Activated naive CD4-positive, alpha-beta T cell treated with anti-CD3 and anti-CD28 coated beads, Interleukin-2, amount 50 U/mL, for 24 hours (primary cell): Measurements from ENCODE around the gene TMEM192.
A peak's percentile ranks its signal among the peaks of the same experiment; 100 is the strongest.
"Not testable (repeated sequence)": the region's sequence is repeated elsewhere in the genome, so short reads cannot be mapped to it uniquely, and the experiment has no call there.

ENCODE experiments used
- H3K27ac Mint-ChIP-seq: one replicate; pipeline ENCODE4 v1.8.0; 2021; ENCODE audit warnings: mild to moderate bottlenecking, mixed read lengths
- H3K27me3 Mint-ChIP-seq: one replicate; pipeline ENCODE4 v1.8.0; 2021; ENCODE audit warnings: mixed read lengths
- H3K36me3 Mint-ChIP-seq: one replicate; pipeline ENCODE4 v1.8.0; 2021; ENCODE audit warnings: mixed read lengths
- H3K4me1 Mint-ChIP-seq: one replicate; pipeline ENCODE4 v1.8.0; 2021; ENCODE audit warnings: mixed read lengths
- H3K4me3 Mint-ChIP-seq: one replicate; pipeline ENCODE4 v1.8.0; 2021; ENCODE audit warnings: mild to moderate bottlenecking, mixed read lengths
- H3K9me3 Mint-ChIP-seq: one replicate; pipeline ENCODE4 v1.8.0; 2021; ENCODE audit warnings: mixed read lengths

Gene TMEM192

GRCh38 chr4:165118256-165118909, 5.7 kb upstream of the TMEM192 start:
- peaks cover 8% of the 10 kb centered on the region for H3K27me3 Mint-ChIP-seq
- peaks cover under 1% of the 10 kb centered on the region for H3K4me1 Mint-ChIP-seq
- H3K4me3 Mint-ChIP-seq = no peak overlapping the region
- H3K36me3 Mint-ChIP-seq = no peaks in the 10 kb centered on the region
- H3K27ac Mint-ChIP-seq = no peak overlapping the region
- no peaks in the 10 kb centered on the region for H3K9me3 Mint-ChIP-seq

DNA sequence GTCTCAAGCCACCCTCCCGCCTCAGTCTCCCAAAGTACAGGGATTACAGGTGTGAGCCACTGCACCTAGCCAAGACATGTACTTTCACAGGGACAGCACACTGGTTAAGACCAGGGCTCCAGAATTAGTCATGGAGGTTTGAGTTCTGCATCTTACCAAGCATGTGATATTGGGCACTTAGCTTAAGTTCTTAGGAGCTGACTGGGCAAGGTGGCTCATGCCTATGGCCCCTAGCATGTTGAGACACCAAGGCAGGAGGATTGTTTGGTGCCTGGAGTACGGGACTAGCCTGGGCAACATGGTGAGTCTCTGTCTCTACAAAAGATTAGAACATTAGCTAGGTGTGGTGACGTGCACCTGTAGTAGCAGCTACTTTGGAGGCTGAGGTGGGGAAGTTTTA, 2.6 kb upstream of the TMEM192 start:
- Mint-ChIP-seq H3K4me1 (peaks cover 16% of the 10 kb centered on the region), H3K27ac (no peak overlapping the region), H3K9me3 (no peaks in the 10 kb centered on the region), H3K4me3 (no peak overlapping the region), H3K36me3 (no peaks in the 10 kb centered on the region), H3K27me3 (peaks cover 5% of the 10 kb centered on the region)

DNA sequence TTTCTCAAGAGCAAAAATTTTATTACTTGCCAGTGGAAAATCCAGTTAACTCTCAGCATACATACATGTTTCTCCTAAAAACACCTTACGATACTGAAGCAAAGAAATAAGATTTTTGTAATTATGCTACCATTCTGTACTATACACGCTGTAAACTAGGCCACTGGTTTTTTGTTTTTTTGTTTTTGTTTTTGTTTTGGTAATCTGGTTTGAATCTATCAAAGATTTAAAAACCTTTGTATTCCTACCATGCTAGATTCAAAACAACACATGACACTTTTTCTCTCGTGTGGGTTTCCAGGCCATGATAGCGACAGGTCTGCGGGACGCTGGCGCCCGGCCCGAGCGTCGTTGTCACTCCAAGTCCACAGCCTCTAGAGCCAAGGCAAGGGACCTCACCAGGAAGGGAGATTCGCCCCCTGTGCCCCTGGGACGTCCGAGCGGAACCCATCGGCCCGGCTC, 723 bp downstream of the TMEM192 start:
- H3K36me3 Mint-ChIP-seq = peaks cover 3% of the 10 kb centered on the region
- no peaks in the 10 kb centered on the region for H3K9me3 Mint-ChIP-seq
- H3K4me3 Mint-ChIP-seq = peak overlapping the region; percentile 90
- H3K27me3 Mint-ChIP-seq = no peaks in the 10 kb centered on the region
- peaks cover 24% of the 10 kb centered on the region for H3K4me1 Mint-ChIP-seq
- peak overlapping the region; percentile 91 for H3K27ac Mint-ChIP-seq

DNA sequence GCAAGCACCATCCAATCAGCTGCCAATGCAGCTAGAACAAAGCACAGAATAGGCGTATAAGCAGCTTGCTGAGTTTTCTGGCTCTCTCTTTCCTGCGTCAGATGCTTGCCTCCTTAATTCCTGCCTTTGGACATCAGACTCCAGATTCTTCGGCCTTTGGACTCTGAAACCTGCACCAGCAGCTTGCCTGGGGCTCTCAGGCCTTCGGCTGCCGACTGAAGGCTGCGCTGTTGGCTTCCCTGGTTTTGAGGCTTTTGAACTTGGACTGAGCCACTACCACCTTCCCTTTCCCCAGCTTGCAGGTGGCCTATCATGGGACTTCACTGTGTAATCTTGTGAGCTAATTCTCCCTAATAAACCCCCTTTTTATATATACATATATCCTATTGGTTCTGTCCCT, 6.1 kb downstream of the TMEM192 start:
- Mint-ChIP-seq H3K4me1 (peaks cover 19% of the 10 kb centered on the region), H3K36me3 (peaks cover 3% of the 10 kb centered on the region), H3K9me3 (no peaks in the 10 kb centered on the region), H3K27ac (no peak overlapping the region), H3K4me3 (no peak overlapping the region), H3K27me3 (no peaks in the 10 kb centered on the region)

DNA sequence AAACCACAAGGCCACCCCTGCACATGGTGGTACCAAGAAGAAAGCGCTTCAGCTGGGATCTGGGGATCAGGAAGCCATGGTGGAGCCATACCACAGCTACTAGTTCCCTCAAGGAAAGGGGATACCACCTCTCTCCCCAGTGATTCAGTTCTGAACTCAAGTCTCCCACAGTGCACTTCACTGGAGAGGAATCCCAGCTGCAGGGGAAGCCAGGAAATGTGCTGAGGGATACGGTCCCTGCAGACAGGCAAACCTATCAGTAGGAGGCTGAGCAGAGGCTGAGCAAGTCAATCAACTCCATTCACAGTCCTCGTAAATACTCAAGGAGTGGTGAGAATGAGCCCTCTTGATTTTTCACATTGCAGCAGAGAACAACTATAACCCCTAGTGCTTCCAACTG, 11.0 kb downstream of the TMEM192 start:
- no peak overlapping the region for H3K27ac Mint-ChIP-seq
- no peaks in the 10 kb centered on the region for H3K9me3 Mint-ChIP-seq
- no peak overlapping the region for H3K4me3 Mint-ChIP-seq
- no peaks in the 10 kb centered on the region for H3K27me3 Mint-ChIP-seq
- H3K36me3 Mint-ChIP-seq = no peaks in the 10 kb centered on the region
- H3K4me1 Mint-ChIP-seq = peaks cover 7% of the 10 kb centered on the region

- Mint-ChIP-seq H3K4me1 (no peaks in the 10 kb centered on the region), H3K36me3 (peaks cover 2% of the 10 kb centered on the region), H3K27me3 (no peaks in the 10 kb centered on the region), H3K27ac (no peak overlapping the region), H3K4me3 (no peak overlapping the region), H3K9me3 (no peaks in the 10 kb centered on the region)
Measured at GRCh38 chr4:165096776-165097175, 15.9 kb downstream of the TMEM192 start.

GRCh38 chr4:165095291-165095690, 17.4 kb downstream of the TMEM192 start:
- Mint-ChIP-seq H3K27me3 (no peaks in the 10 kb centered on the region), H3K4me1 (no peaks in the 10 kb centered on the region), H3K36me3 (peaks cover 2% of the 10 kb centered on the region), H3K4me3 (no peak overlapping the region), H3K9me3 (no peaks in the 10 kb centered on the region), H3K27ac (no peak overlapping the region)

DNA sequence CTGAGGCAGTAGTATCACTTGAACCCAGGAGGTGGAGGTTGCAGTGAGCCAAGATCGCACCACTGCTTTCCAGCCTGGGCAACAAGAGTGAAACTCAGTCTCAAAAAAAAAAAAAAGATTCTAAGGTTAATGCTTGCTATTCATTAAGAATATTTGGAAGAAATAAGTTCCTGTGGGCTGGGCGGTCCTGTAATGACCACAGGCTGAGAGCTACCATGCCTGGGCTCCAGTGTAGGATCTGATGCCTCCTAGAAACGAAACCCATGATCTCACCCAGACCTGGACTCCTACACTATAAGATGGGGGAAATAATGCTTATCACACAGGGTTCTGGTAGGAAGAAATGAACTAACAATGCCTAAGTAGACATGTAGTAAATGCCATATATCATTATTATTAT, 17.8 kb downstream of the TMEM192 start:
- Mint-ChIP-seq H3K4me1 (no peaks in the 10 kb centered on the region), H3K36me3 (peaks cover 2% of the 10 kb centered on the region), H3K27me3 (no peaks in the 10 kb centered on the region), H3K27ac (no peak overlapping the region), H3K9me3 (no peaks in the 10 kb centered on the region), H3K4me3 (no peak overlapping the region)

- not testable (repeated sequence) for H3K9me3 Mint-ChIP-seq, H3K27ac Mint-ChIP-seq, H3K36me3 Mint-ChIP-seq
Measured at GRCh38 chr4:165092187-165092586, 20.5 kb downstream of the TMEM192 start.

GRCh38 chr4:165088366-165088765, 24.3 kb downstream of the TMEM192 start:
- no peak overlapping the region for H3K27ac Mint-ChIP-seq
- H3K4me3 Mint-ChIP-seq = no peak overlapping the region
- peaks cover 12% of the 10 kb centered on the region for H3K36me3 Mint-ChIP-seq
- no peaks in the 10 kb centered on the region for H3K9me3 Mint-ChIP-seq
- H3K4me1 Mint-ChIP-seq = no peaks in the 10 kb centered on the region
- H3K27me3 Mint-ChIP-seq = no peaks in the 10 kb centered on the region

More at GRCh38 chr4:165092187-165092586, 20.5 kb downstream of the TMEM192 start:
- H3K27me3 Mint-ChIP-seq, H3K4me3 Mint-ChIP-seq, H3K4me1 Mint-ChIP-seq: not testable (repeated sequence)

GRCh38 chr4:165085946-165086345, 26.7 kb downstream of the TMEM192 start:
- H3K36me3 Mint-ChIP-seq = peaks cover 10% of the 10 kb centered on the region
- no peak overlapping the region for H3K27ac Mint-ChIP-seq
- no peak overlapping the region for H3K4me3 Mint-ChIP-seq
- H3K27me3 Mint-ChIP-seq = no peaks in the 10 kb centered on the region
- H3K9me3 Mint-ChIP-seq = no peaks in the 10 kb centered on the region
- no peaks in the 10 kb centered on the region for H3K4me1 Mint-ChIP-seq

GRCh38 chr4:165084787-165085186, 27.9 kb downstream of the TMEM192 start:
- H3K4me3 Mint-ChIP-seq, H3K27ac Mint-ChIP-seq, H3K4me1 Mint-ChIP-seq, H3K27me3 Mint-ChIP-seq, H3K9me3 Mint-ChIP-seq: not testable (repeated sequence)
- peaks cover 12% of the 10 kb centered on the region for H3K36me3 Mint-ChIP-seq

GRCh38 chr4:165079476-165079875, 33.2 kb downstream of the TMEM192 start:
- no peaks in the 10 kb centered on the region for H3K27me3 Mint-ChIP-seq
- no peak overlapping the region for H3K4me3 Mint-ChIP-seq
- no peaks in the 10 kb centered on the region for H3K9me3 Mint-ChIP-seq
- H3K27ac Mint-ChIP-seq = no peak overlapping the region
- no peaks in the 10 kb centered on the region for H3K4me1 Mint-ChIP-seq
- peaks cover 12% of the 10 kb centered on the region for H3K36me3 Mint-ChIP-seq

GRCh38 chr4:165077034-165077578, 35.6 kb downstream of the TMEM192 start:
- H3K9me3 Mint-ChIP-seq = no peaks in the 10 kb centered on the region
- H3K4me3 Mint-ChIP-seq = no peak overlapping the region
- H3K4me1 Mint-ChIP-seq = no peaks in the 10 kb centered on the region
- H3K27ac Mint-ChIP-seq = no peak overlapping the region
- H3K27me3 Mint-ChIP-seq = no peaks in the 10 kb centered on the region
- peaks cover 14% of the 10 kb centered on the region for H3K36me3 Mint-ChIP-seq

DNA sequence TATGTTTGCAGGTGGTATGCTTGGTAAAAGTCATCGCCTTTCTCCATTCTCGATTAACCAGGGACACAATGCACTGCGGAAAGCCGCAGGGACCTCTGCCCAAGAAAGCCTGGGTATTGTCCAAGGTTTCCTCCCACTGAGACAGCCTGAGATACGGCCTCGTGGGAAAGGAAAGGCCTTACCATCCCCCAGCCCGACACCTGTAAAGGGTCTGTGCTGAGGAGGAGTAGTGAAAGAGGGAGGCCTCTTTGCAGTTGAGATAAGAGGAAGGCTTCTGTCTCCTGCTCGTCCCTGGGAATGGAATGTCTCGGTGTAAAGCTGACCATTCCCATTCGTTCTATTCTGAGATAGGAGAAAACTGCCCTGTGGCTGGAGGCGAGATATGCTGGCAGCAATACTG, 39.3 kb downstream of the TMEM192 start:
- not testable (repeated sequence) for H3K9me3 Mint-ChIP-seq, H3K4me1 Mint-ChIP-seq, H3K27me3 Mint-ChIP-seq, H3K27ac Mint-ChIP-seq, H3K4me3 Mint-ChIP-seq
- H3K36me3 Mint-ChIP-seq = peaks cover 12% of the 10 kb centered on the region

DNA sequence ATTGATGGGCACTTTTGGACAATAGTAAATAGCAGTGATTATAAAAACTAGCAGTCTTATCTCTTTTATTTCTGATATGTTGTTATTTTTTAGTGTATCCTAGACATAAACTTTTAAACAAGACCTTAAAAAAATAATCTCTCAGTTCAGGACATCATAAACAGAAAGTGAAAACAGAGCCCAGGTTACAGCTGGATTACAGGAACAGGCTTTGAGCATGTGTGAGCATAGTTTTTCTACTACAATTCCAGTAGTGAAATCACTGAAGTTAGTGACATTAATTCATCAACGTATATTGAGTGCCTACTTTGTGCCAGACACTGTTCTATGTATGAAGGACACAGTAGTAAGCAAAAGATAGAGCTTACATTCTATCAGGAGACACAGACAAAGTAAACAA, 42.1 kb downstream of the TMEM192 start:
- Mint-ChIP-seq H3K4me1 (no peaks in the 10 kb centered on the region), H3K27me3 (no peaks in the 10 kb centered on the region), H3K27ac (no peak overlapping the region), H3K36me3 (peaks cover 5% of the 10 kb centered on the region), H3K9me3 (no peaks in the 10 kb centered on the region), H3K4me3 (no peak overlapping the region)

DNA sequence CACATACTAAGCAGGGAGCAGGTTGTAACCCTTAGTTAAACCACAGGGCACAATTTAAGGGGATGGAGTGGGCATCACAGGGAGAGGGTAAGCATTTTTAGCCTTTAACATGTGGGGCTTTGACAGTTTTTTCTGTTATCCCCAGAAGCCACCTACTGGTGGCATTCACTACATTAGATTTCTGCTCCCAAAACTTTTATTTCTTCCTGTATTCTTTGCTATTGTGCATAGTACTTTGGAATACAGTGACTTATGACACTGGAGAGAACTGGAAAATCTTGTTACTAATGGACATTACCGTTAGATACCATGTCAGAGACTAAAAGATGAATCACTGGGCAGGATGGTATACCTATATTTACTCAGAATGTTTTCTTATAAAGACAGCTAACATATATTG, 51.7 kb downstream of the TMEM192 start:
- no peaks in the 10 kb centered on the region for H3K27me3 Mint-ChIP-seq
- H3K4me1 Mint-ChIP-seq = no peaks in the 10 kb centered on the region
- no peaks in the 10 kb centered on the region for H3K9me3 Mint-ChIP-seq
- no peak overlapping the region for H3K27ac Mint-ChIP-seq
- H3K36me3 Mint-ChIP-seq = no peaks in the 10 kb centered on the region
- no peak overlapping the region for H3K4me3 Mint-ChIP-seq
